ENCODE measurements around the gene DTNBP1.
A peak's percentile ranks its signal among the peaks of the same experiment; 100 is the strongest.
"Not testable (repeated sequence)": the region's sequence is repeated elsewhere in the genome, so short reads cannot be mapped to it uniquely, and the experiment has no call there.

Gene DTNBP1

DNA sequence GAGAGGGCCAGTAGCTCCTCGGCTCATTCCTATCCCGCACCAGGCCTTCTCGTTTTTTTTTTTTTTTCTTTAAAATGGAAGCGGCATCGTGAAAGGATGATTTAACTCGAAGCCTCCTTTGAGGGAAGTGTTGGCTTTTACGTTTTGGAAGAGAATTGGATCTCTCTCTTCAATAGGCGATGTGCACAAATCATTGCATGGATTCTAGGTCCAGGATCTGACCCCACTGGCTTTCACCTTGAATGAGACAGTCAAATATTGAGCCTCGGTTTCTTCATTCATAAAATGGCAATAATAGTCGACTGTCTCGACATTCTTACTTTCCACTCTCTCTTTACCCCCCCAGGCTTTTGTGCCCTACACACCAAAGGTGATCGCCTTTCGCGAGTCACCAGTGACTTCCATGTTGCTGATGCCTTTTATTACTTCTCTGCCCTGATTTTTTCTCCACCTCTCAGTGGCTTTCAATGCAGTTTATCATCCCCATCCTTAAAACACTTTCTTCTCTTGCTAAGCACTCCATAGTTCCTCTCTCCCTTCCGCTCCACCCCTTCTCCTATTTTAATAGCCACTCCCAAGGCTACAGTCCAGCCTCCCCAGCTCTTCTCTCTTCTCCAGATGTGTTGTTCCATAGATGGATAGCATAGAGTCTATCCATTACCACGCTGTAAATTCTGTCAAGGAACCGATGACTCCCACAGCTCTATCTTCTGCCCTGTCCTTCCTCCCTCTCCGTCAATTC is 473 bp upstream of the DTNBP1 start:
- H3K27me3 ChIP-seq (ENCODE audit: control insufficient read depth, insufficient read depth, low read length): peaks cover 24% of the 10 kb centered on the region
- peaks cover 3% of the 10 kb centered on the region for H3K4me1 ChIP-seq (ENCODE audit: control insufficient read depth, insufficient read depth, low read length)
- H3K9ac ChIP-seq (ENCODE audit: low read depth, low read length): no peak overlapping the region
- H3K36me3 ChIP-seq (ENCODE audit: control insufficient read depth, insufficient read depth, low read length): no peaks in the 10 kb centered on the region
- H3K9me3 ChIP-seq (ENCODE audit: control insufficient read depth, insufficient read depth, low read length): no peaks in the 10 kb centered on the region
- H3K4me3 ChIP-seq (ENCODE audit: low read depth, low read length): peak overlapping the region; percentile 30

DNA sequence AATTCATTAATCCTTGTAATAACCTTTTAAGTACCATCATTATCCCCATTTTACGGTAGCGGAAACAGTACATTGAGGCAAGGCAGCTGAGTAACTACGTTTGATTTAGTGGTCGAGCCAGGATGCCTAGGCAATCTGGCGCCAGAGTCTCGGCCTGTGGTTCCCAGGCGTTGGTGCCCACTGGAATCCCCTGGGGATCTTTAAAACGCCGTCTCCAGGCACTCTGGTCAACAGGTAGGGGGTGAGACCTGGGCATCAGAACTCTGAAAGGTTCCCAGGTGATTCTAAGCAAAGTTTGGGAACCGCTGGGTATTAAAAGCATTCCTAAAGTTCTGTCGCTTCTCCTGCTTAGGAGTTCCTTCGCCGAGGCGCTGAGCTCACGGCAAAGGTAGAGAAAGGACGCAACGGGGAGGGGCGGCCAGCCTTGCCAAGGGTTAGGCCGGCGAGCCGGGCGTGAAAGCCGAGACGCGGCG is 939 bp downstream of the DTNBP1 start:
- Histone ChIP-seq H3K36me3 (ENCODE audit: control insufficient read depth, insufficient read depth, low read length) (no peaks in the 10 kb centered on the region), H3K9me3 (ENCODE audit: control insufficient read depth, insufficient read depth, low read length) (no peaks in the 10 kb centered on the region), H3K9ac (ENCODE audit: low read depth, low read length) (peak overlapping the region; percentile 82), H3K4me1 (ENCODE audit: control insufficient read depth, insufficient read depth, low read length) (peaks cover 3% of the 10 kb centered on the region), H3K27me3 (ENCODE audit: control insufficient read depth, insufficient read depth, low read length) (peaks cover 24% of the 10 kb centered on the region), H3K4me3 (ENCODE audit: low read depth, low read length) (peak overlapping the region; percentile 83)

- Histone ChIP-seq H3K36me3 (ENCODE audit: control insufficient read depth, insufficient read depth, low read length) (no peaks in the 10 kb centered on the region), H3K4me1 (ENCODE audit: control insufficient read depth, insufficient read depth, low read length) (peaks cover 3% of the 10 kb centered on the region), H3K4me3 (ENCODE audit: low read depth, low read length) (no peak overlapping the region), H3K9ac (ENCODE audit: low read depth, low read length) (no peak overlapping the region), H3K27me3 (ENCODE audit: control insufficient read depth, insufficient read depth, low read length) (peaks cover 12% of the 10 kb centered on the region), H3K9me3 (ENCODE audit: control insufficient read depth, insufficient read depth, low read length) (no peaks in the 10 kb centered on the region)
These were observed 3.6 kb downstream of the DTNBP1 start for GRCh38 chr6:15659181-15659580.

DNA sequence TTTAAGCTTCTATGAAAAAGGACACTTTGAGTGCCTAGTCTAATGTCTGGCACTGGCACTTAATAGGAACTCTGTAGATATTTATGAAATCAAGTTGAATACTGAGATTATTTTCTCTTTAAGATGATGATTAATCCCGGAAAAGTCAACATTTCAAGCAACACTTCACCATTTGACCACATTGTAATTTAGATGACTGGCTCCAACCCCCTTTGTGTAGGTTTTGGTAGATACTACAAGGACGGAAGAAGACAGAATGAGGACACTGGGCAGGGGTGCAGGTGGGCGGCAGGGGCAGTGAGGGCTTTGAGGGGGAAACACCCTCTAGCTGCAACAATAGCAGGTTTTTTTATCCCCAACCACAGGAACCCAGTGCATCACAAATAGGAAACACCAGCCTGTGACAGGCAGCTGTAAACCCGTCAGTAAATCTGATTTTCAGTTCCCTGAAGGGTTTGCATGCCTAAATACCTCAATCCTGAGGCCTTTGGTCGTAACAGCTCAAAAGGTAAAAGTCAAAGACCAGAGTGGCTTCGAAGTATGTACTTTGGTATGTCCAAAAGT is 4.6 kb downstream of the DTNBP1 start:
- no peaks in the 10 kb centered on the region for H3K9me3 ChIP-seq (ENCODE audit: control insufficient read depth, insufficient read depth, low read length)
- no peaks in the 10 kb centered on the region for H3K36me3 ChIP-seq (ENCODE audit: control insufficient read depth, insufficient read depth, low read length)
- H3K4me3 ChIP-seq (ENCODE audit: low read depth, low read length): no peak overlapping the region
- H3K4me1 ChIP-seq (ENCODE audit: control insufficient read depth, insufficient read depth, low read length): peaks cover 3% of the 10 kb centered on the region
- peaks cover 3% of the 10 kb centered on the region for H3K27me3 ChIP-seq (ENCODE audit: control insufficient read depth, insufficient read depth, low read length)
- no peak overlapping the region for H3K9ac ChIP-seq (ENCODE audit: low read depth, low read length)

DNA sequence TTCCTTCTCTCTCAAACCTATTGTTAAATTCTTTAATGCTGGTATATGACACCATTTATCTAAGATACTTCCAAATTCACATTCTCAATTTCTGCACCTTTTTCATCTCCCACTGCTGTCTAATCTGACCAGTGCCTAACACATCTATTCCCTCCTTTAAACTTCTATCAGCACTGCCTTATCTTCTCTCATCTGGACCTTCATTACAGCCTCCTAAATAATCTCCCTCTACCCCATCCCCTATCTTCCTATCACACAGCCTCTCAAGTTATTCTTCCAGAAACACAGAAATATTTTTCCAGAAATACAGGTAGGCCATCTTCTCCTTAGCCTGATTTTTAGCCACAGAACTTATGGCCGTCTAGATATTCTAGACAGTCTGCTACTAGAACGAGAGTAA is 5.5 kb downstream of the DTNBP1 start:
- Histone ChIP-seq H3K4me3 (ENCODE audit: low read depth, low read length) (no peak overlapping the region), H3K9ac (ENCODE audit: low read depth, low read length) (no peak overlapping the region)

DNA sequence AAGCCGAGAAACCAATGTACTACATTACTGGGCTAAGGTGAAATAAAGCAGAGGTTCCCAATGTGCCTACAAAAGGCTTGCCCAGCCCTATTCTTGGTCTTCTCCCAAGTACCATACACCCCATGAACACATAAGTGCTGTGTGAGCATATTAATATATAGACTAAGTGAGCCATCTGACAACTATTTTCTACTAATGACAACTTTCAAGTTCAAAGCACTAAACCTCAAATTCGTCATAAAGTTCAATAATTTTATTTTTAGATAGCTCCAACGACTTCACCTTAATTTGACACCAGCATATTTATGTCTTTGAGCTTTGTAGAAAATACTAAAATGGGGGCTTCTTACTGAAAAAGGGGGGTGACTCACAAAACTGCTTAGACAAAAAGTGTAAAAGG is 6.7 kb downstream of the DTNBP1 start:
- Histone ChIP-seq H3K4me3 (ENCODE audit: low read depth, low read length) (no peak overlapping the region), H3K36me3 (ENCODE audit: control insufficient read depth, insufficient read depth, low read length) (no peaks in the 10 kb centered on the region), H3K9me3 (ENCODE audit: control insufficient read depth, insufficient read depth, low read length) (no peaks in the 10 kb centered on the region), H3K27me3 (ENCODE audit: control insufficient read depth, insufficient read depth, low read length) (no peaks in the 10 kb centered on the region), H3K9ac (ENCODE audit: low read depth, low read length) (no peak overlapping the region), H3K4me1 (ENCODE audit: control insufficient read depth, insufficient read depth, low read length) (peaks cover 3% of the 10 kb centered on the region)

More for the DNA sequence above, 5.5 kb downstream of the DTNBP1 start:
- Histone ChIP-seq H3K9me3 (ENCODE audit: control insufficient read depth, insufficient read depth, low read length) (no peaks in the 10 kb centered on the region), H3K36me3 (ENCODE audit: control insufficient read depth, insufficient read depth, low read length) (no peaks in the 10 kb centered on the region), H3K4me1 (ENCODE audit: control insufficient read depth, insufficient read depth, low read length) (peaks cover 3% of the 10 kb centered on the region), H3K27me3 (ENCODE audit: control insufficient read depth, insufficient read depth, low read length) (no peaks in the 10 kb centered on the region)

DNA sequence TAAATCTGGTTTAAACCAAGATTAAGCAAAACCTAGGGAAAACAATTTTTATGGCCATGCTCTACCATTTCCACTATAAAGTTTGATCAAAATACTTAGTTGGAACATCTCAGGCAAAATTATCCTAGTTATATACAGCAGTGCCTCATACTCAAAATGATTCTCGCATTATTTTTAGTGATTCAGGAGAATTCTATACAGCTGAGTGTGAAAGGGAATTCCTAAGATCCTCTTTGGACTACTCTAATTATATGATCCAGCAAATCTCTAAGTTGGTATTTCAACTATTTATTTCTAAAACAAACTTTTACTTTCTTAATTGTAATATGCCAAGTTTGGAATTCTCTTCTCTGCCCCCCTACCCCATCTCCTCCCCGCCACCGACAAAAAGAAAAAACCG is 8.6 kb downstream of the DTNBP1 start:
- peaks cover 3% of the 10 kb centered on the region for H3K4me1 ChIP-seq (ENCODE audit: control insufficient read depth, insufficient read depth, low read length)
- H3K27me3 ChIP-seq (ENCODE audit: control insufficient read depth, insufficient read depth, low read length): no peaks in the 10 kb centered on the region
- H3K9ac ChIP-seq (ENCODE audit: low read depth, low read length): no peak overlapping the region
- no peaks in the 10 kb centered on the region for H3K36me3 ChIP-seq (ENCODE audit: control insufficient read depth, insufficient read depth, low read length)
- H3K4me3 ChIP-seq (ENCODE audit: low read depth, low read length): no peak overlapping the region
- no peaks in the 10 kb centered on the region for H3K9me3 ChIP-seq (ENCODE audit: control insufficient read depth, insufficient read depth, low read length)

DNA sequence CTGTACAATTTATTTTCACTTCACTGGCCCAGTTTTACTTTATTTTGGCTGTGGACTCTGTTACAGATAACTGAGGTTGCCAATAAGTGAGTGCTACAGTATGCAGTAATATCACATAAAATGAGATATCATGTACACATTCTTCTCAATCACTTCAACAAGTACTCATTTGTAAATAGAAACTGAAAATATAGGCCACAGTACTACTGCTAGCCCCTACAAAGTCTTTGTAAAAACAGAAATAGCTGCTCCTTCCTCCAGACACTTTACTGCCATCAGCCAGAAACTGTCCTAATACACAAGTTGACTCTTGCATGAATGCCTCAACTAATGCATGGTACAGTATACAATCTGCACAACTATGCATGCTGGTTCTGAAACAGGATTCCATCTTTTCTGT is 9.2 kb downstream of the DTNBP1 start:
- H3K4me3 ChIP-seq (ENCODE audit: low read depth, low read length): no peak overlapping the region
- no peaks in the 10 kb centered on the region for H3K36me3 ChIP-seq (ENCODE audit: control insufficient read depth, insufficient read depth, low read length)
- no peaks in the 10 kb centered on the region for H3K9me3 ChIP-seq (ENCODE audit: control insufficient read depth, insufficient read depth, low read length)
- peaks cover 1% of the 10 kb centered on the region for H3K4me1 ChIP-seq (ENCODE audit: control insufficient read depth, insufficient read depth, low read length)
- no peak overlapping the region for H3K9ac ChIP-seq (ENCODE audit: low read depth, low read length)
- no peaks in the 10 kb centered on the region for H3K27me3 ChIP-seq (ENCODE audit: control insufficient read depth, insufficient read depth, low read length)

GRCh38 chr6:15650004-15650559 is 12.7 kb downstream of the DTNBP1 start:
- H3K9ac ChIP-seq (ENCODE audit: low read depth, low read length); H3K4me1 ChIP-seq (ENCODE audit: control insufficient read depth, insufficient read depth, low read length); H3K4me3 ChIP-seq (ENCODE audit: low read depth, low read length); H3K36me3 ChIP-seq (ENCODE audit: control insufficient read depth, insufficient read depth, low read length); H3K9me3 ChIP-seq (ENCODE audit: control insufficient read depth, insufficient read depth, low read length); H3K27me3 ChIP-seq (ENCODE audit: control insufficient read depth, insufficient read depth, low read length): not testable (repeated sequence)

DNA sequence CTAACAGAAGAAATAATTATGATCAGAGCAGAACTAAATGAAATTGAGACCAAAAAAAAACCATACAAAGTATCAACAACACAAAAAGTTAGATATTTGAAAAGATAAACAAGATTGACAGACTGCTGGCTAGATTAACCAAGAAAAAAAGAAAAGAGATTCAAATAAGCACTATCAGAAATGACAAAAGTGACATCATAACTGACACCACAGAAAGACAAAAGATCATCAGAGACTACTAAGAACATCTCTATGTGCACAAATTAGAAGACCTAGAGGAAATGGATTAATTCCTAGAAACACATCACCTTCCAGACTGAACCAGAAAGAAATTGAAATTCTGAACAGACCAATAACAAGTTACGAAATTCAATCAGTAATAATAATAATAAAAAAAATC is 17.9 kb downstream of the DTNBP1 start:
- no peaks in the 10 kb centered on the region for H3K27me3 ChIP-seq (ENCODE audit: control insufficient read depth, insufficient read depth, low read length)
- no peaks in the 10 kb centered on the region for H3K4me1 ChIP-seq (ENCODE audit: control insufficient read depth, insufficient read depth, low read length)
- no peaks in the 10 kb centered on the region for H3K36me3 ChIP-seq (ENCODE audit: control insufficient read depth, insufficient read depth, low read length)
- no peak overlapping the region for H3K4me3 ChIP-seq (ENCODE audit: low read depth, low read length)
- no peak overlapping the region for H3K9ac ChIP-seq (ENCODE audit: low read depth, low read length)
- H3K9me3 ChIP-seq (ENCODE audit: control insufficient read depth, insufficient read depth, low read length): no peaks in the 10 kb centered on the region

DNA sequence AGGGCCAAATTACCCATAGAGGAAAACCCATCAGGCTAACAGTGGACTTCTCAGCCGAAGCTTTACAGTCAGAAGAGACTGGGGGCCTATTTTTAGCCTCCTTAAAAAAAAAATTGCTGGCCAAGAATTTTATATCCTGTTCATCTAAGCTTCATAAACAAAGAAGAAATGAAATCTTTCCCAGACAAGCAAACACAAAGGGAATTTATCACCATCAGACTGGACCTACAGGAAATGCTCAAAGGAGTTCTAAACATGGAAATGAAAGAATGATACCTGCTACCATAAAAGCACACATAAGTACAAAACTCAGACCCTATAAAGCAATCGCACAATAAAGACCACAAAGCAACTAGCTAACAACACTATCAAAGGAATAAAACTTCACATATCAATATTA is 19.3 kb downstream of the DTNBP1 start:
- no peak overlapping the region for H3K4me3 ChIP-seq (ENCODE audit: low read depth, low read length)
- no peaks in the 10 kb centered on the region for H3K36me3 ChIP-seq (ENCODE audit: control insufficient read depth, insufficient read depth, low read length)
- no peak overlapping the region for H3K9ac ChIP-seq (ENCODE audit: low read depth, low read length)
- no peaks in the 10 kb centered on the region for H3K27me3 ChIP-seq (ENCODE audit: control insufficient read depth, insufficient read depth, low read length)
- H3K4me1 ChIP-seq (ENCODE audit: control insufficient read depth, insufficient read depth, low read length): no peaks in the 10 kb centered on the region
- no peaks in the 10 kb centered on the region for H3K9me3 ChIP-seq (ENCODE audit: control insufficient read depth, insufficient read depth, low read length)

- no peaks in the 10 kb centered on the region for H3K27me3 ChIP-seq (ENCODE audit: control insufficient read depth, insufficient read depth, low read length)
- H3K4me3 ChIP-seq (ENCODE audit: low read depth, low read length): no peak overlapping the region
- H3K9ac ChIP-seq (ENCODE audit: low read depth, low read length): no peak overlapping the region
- H3K36me3 ChIP-seq (ENCODE audit: control insufficient read depth, insufficient read depth, low read length): no peaks in the 10 kb centered on the region
- H3K9me3 ChIP-seq (ENCODE audit: control insufficient read depth, insufficient read depth, low read length): no peaks in the 10 kb centered on the region
- no peaks in the 10 kb centered on the region for H3K4me1 ChIP-seq (ENCODE audit: control insufficient read depth, insufficient read depth, low read length)
These were observed 20.6 kb downstream of the DTNBP1 start for GRCh38 chr6:15642276-15642675.
